H1 (cell line): ENCODE results near the gene SLC23A3. TPM values are rescaled to one million over a fixed set of nuclear protein-coding genes. Genes with fewer than 3 reads are reported as not detected.

ENCODE experiments used
- polyA plus RNA-seq, 7 experiments: library from polyadenylated mRNA; depleted of rRNA in 3 of 7; stranded (reverse) in 5 of 7; unstranded in 2 of 7; fragments of >200 nt in 5 of 7; fragments of 200-250 nt in 2 of 7; gene quantifications; 1 replicate in 5 of 7; 2 replicates in 1 of 7; 4 replicates in 1 of 7; pipeline versions ENCODE4 v1.2.1 to v1.2.3, GENCODE V29; 2011 to 2013; ENCODE audit warnings: missing spikeins in 2 of 7, mixed read lengths in 2 of 7
- total RNA-seq: library from RNA; stranded (reverse); fragmentation: NEBNext Ultra II Directional; extraction: Animal tissue kit (Norgen Biotek cat#: 25700); gene quantifications from 2 replicates; pipeline ENCODE4 v1.2.1, GENCODE V29; 2021

The SLC23A3 gene
- total and polyA plus RNA-seq, 2 of the 8 experiments (the other 6 are each of a cell fraction or from before 2014, with no cell fraction given) = 0.35 to 0.84 TPM

Other genes with a start within 250 kb of the SLC23A3 start
- not detected in 2 replicates for gene CDK5R2, start 210.4 kb downstream of the SLC23A3 start, total RNA-seq
- 0.14 TPM in 2 replicates for gene CDK5R2, start 210.4 kb downstream of the SLC23A3 start, polyA plus RNA-seq (2011; rRNA removed)
- gene FEV, start 184.8 kb downstream of the SLC23A3 start, total RNA-seq = not detected in 2 replicates
- gene FEV, start 184.8 kb downstream of the SLC23A3 start, polyA plus RNA-seq (2011; rRNA removed) = not detected in 2 replicates
- not detected in 2 replicates for gene CRYBA2, start 176.6 kb downstream of the SLC23A3 start, total RNA-seq
- not detected in 2 replicates for gene CRYBA2, start 176.6 kb downstream of the SLC23A3 start, polyA plus RNA-seq (2011; rRNA removed)
- 0.13 and 0.19 TPM in 2 replicates for gene CFAP65, start 128.5 kb downstream of the SLC23A3 start, total RNA-seq
- gene CFAP65, start 128.5 kb downstream of the SLC23A3 start, polyA plus RNA-seq (2011; rRNA removed) = 0.38 and 0.45 TPM in 2 replicates
- not detected in 2 replicates for gene IHH, start 109.1 kb downstream of the SLC23A3 start, total RNA-seq
- gene IHH, start 109.1 kb downstream of the SLC23A3 start, polyA plus RNA-seq (2011; rRNA removed) = 0.03 and 0.13 TPM in 2 replicates
- 22.7 and 25.7 TPM in 2 replicates for gene NHEJ1, start 9.2 kb downstream of the SLC23A3 start, total RNA-seq
- 19.4 and 24.1 TPM in 2 replicates for gene NHEJ1, start 9.2 kb downstream of the SLC23A3 start, polyA plus RNA-seq (2011; rRNA removed)
- 32.9 and 33.0 TPM in 2 replicates for gene CNPPD1, start 6.9 kb upstream of the SLC23A3 start, total RNA-seq
- gene CNPPD1, start 6.9 kb upstream of the SLC23A3 start, polyA plus RNA-seq (2011; rRNA removed) = 35.9 and 44.8 TPM in 2 replicates
- 50.2 and 51.3 TPM in 2 replicates for gene RETREG2, start 8.2 kb upstream of the SLC23A3 start, total RNA-seq
- gene RETREG2, start 8.2 kb upstream of the SLC23A3 start, polyA plus RNA-seq (2011; rRNA removed) = 66.8 and 67.4 TPM in 2 replicates
- gene ZFAND2B, start 36.8 kb upstream of the SLC23A3 start, total RNA-seq = 16.0 and 16.6 TPM in 2 replicates
- gene ZFAND2B, start 36.8 kb upstream of the SLC23A3 start, polyA plus RNA-seq (2011; rRNA removed) = 17.9 and 20.2 TPM in 2 replicates
- gene ABCB6, start 48.9 kb upstream of the SLC23A3 start, total RNA-seq = 44.9 and 49.9 TPM in 2 replicates
- gene ABCB6, start 48.9 kb upstream of the SLC23A3 start, polyA plus RNA-seq (2011; rRNA removed) = 50.6 and 65.6 TPM in 2 replicates
- 43.6 and 43.8 TPM in 2 replicates for gene ATG9A, start 59.6 kb upstream of the SLC23A3 start, total RNA-seq
- gene ATG9A, start 59.6 kb upstream of the SLC23A3 start, polyA plus RNA-seq (2011; rRNA removed) = 66.8 and 82.2 TPM in 2 replicates
- gene ANKZF1, start 59.8 kb upstream of the SLC23A3 start, total RNA-seq = 44.4 and 50.1 TPM in 2 replicates
- 32.5 and 43.7 TPM in 2 replicates for gene ANKZF1, start 59.8 kb upstream of the SLC23A3 start, polyA plus RNA-seq (2011; rRNA removed)
- 3.2 and 3.7 TPM in 2 replicates for gene GLB1L, start 75.4 kb upstream of the SLC23A3 start, total RNA-seq
- gene GLB1L, start 75.4 kb upstream of the SLC23A3 start, polyA plus RNA-seq (2011; rRNA removed) = 3.7 and 4.0 TPM in 2 replicates
- gene STK16, start 75.5 kb upstream of the SLC23A3 start, total RNA-seq = 17.0 and 21.3 TPM in 2 replicates
- gene STK16, start 75.5 kb upstream of the SLC23A3 start, polyA plus RNA-seq (2011; rRNA removed) = 51.4 and 69.9 TPM in 2 replicates
- gene TUBA4B, start 83.2 kb upstream of the SLC23A3 start, total RNA-seq = 0.24 TPM in 1 of 2 replicates, not detected in the other
- gene TUBA4B, start 83.2 kb upstream of the SLC23A3 start, polyA plus RNA-seq (2011; rRNA removed) = 0.08 and 0.25 TPM in 2 replicates
- gene TUBA4A, start 83.9 kb upstream of the SLC23A3 start, total RNA-seq = 59.5 and 67.3 TPM in 2 replicates
- 172 and 174 TPM in 2 replicates for gene TUBA4A, start 83.9 kb upstream of the SLC23A3 start, polyA plus RNA-seq (2011; rRNA removed)
- 26.3 and 33.5 TPM in 2 replicates for gene DNAJB2, start 109.3 kb upstream of the SLC23A3 start, total RNA-seq
- gene DNAJB2, start 109.3 kb upstream of the SLC23A3 start, polyA plus RNA-seq (2011; rRNA removed) = 21.0 and 28.6 TPM in 2 replicates
- gene PTPRN, start 139.4 kb upstream of the SLC23A3 start, total RNA-seq = 5.2 and 5.4 TPM in 2 replicates
- gene PTPRN, start 139.4 kb upstream of the SLC23A3 start, polyA plus RNA-seq (2011; rRNA removed) = 8.2 and 17.4 TPM in 2 replicates
- not detected in 2 replicates for gene RESP18, start 162.7 kb upstream of the SLC23A3 start, total RNA-seq
- gene RESP18, start 162.7 kb upstream of the SLC23A3 start, polyA plus RNA-seq (2011; rRNA removed) = 0.11 TPM in 1 of 2 replicates, not detected in the other
- gene DNPEP, start 217.9 kb upstream of the SLC23A3 start, total RNA-seq = 59.8 and 64.2 TPM in 2 replicates
- gene DNPEP, start 217.9 kb upstream of the SLC23A3 start, polyA plus RNA-seq (2011; rRNA removed) = 109 and 142 TPM in 2 replicates
- gene DES, start 248.3 kb upstream of the SLC23A3 start, total RNA-seq = 1.5 and 1.8 TPM in 2 replicates
- gene DES, start 248.3 kb upstream of the SLC23A3 start, polyA plus RNA-seq (2011; rRNA removed) = 3.8 and 4.3 TPM in 2 replicates